Smooth muscle cell (in vitro differentiated cells): ENCODE data around the gene KCNAB3. TPM values are rescaled to one million over a fixed set of nuclear protein-coding genes. Genes with fewer than 3 reads are reported as not detected.

Experiments used
- DNase-seq: peaks from one replicate; lab custom pipeline; 2025; ENCODE audit not compliant: unreplicated experiment; lab: John Stamatoyannopoulos, UW
- H2AFZ ChIP-seq: fragments of 200-600 bp; sonication (generic); 2 replicates; pipeline ENCODE4 v1.6.0; 2016; ENCODE audit warnings: antibody characterized with exemption, low read depth, mild to moderate bottlenecking
- H3F3A ChIP-seq: fragments of 200-600 bp; sonication (generic); 2 replicates; pipeline ENCODE4 v1.6.0; 2017; ENCODE audit warnings: antibody characterized with exemption, low read depth
- H3K27ac ChIP-seq: fragments of 200-600 bp; sonication (generic); 2 replicates; pipeline ENCODE4 v1.5.1; 2016; ENCODE audit warnings: low read depth, mild to moderate bottlenecking
- H3K27me3 ChIP-seq: fragments of 200-600 bp; sonication (generic); 2 replicates; pipeline ENCODE4 v1.6.1; 2016; ENCODE audit warnings: low read depth, mild to moderate bottlenecking
- H3K36me3 ChIP-seq: fragments of 200-600 bp; sonication (generic); 2 replicates; pipeline ENCODE4 v1.5.1; 2016; ENCODE audit warnings: low read depth
- H3K4me1 ChIP-seq: fragments of 200-600 bp; sonication (generic); 2 replicates; pipeline ENCODE4 v1.5.1; 2016; ENCODE audit warnings: low read depth
- H3K4me2 ChIP-seq: fragments of 200-600 bp; sonication (generic); 2 replicates; pipeline ENCODE4 v1.6.0; 2016; ENCODE audit warnings: mild to moderate bottlenecking
- H3K4me3 ChIP-seq: fragments of 200-600 bp; sonication (generic); 2 replicates; pipeline ENCODE4 v1.5.1; 2016; ENCODE audit warnings: mild to moderate bottlenecking
- H3K79me2 ChIP-seq: fragments of 200-600 bp; sonication (generic); 2 replicates; pipeline ENCODE4 v1.6.0; 2016; ENCODE audit warnings: low read depth, mild to moderate bottlenecking
- H3K9ac ChIP-seq: fragments of 200-600 bp; sonication (generic); 2 replicates; pipeline ENCODE4 v1.6.0; 2016; ENCODE audit warnings: low read depth
- H3K9me3 ChIP-seq: fragments of 200-600 bp; sonication (generic); replicated peaks from 2 replicates; pipeline ENCODE4 v1.5.1; 2016; ENCODE audit warnings: low read depth
- H4K20me1 ChIP-seq: fragments of 200-600 bp; sonication (generic); 2 replicates; pipeline ENCODE4 v1.6.0; 2016; ENCODE audit warnings: low read depth
- WGBS: methylation state at CpG from one replicate; pipeline ENCODE4 v1.1.7; 2016; ENCODE audit warnings: low lambda C conversion rate; 5-methylcytosine and 5-hydroxymethylcytosine counted together
- polyA plus RNA-seq: library from polyadenylated mRNA; unstranded; fragments of >200 nt; fragmentation: Nextera tagmentation; extraction: Ambion mirVana; gene quantifications from 2 replicates; pipeline ENCODE4 v1.2.1, GENCODE V29; 2016
- total RNA-seq: library from RNA; depleted of rRNA; stranded (reverse); fragments of >200 nt; gene quantifications from 2 replicates; pipeline ENCODE4 v1.2.3, GENCODE V29; 2014
- TF ChIP-seq, protein P1 (sequence below): fragments of 200-600 bp; sonication (generic); IDR thresholded peaks from 2 replicates; pipeline ENCODE4 v1.5.1; 2017; ENCODE audit warnings: borderline replicate concordance, mild to moderate bottlenecking, antibody characterized with exemption; ENCODE audit not compliant: insufficient read depth, poor library complexity, severe bottlenecking

Gene KCNAB3
- total and polyA plus RNA-seq, 2 experiments from 2014 or later, result 5.3 to 8.7 TPM

DNA sequence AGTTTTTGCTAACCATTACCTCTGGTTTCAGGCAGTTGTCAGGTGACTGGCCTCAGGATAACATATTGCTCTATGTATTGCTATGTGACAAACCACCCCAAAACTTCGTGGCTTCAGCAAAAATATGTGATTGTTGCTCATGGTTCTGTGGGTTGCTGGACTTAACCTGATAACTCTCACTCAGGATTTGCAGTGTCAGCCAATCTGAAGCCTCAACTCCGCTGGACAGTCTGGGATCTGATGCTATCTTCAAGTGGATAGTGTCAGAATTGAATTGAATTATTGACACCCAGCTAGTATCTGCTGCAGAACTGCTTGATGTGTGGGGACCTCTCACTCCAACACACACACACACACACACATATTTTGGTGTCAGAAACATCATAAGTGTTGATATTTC is 38.1 kb upstream of the KCNAB3 start:
- Histone ChIP-seq H4K20me1 (no peaks in the 10 kb centered on the region), H3K27ac (no peak overlapping the region), H3K4me2 (no peak overlapping the region), H3K4me1 (no peaks in the 10 kb centered on the region), H3K36me3 (no peaks in the 10 kb centered on the region), H3K27me3 (peaks cover 8% of the 10 kb centered on the region), H3F3A (no peaks in the 10 kb centered on the region), H3K9ac (no peak overlapping the region), H3K9me3 (no peaks in the 10 kb centered on the region), H3K79me2 (no peaks in the 10 kb centered on the region), H2AFZ (no peak overlapping the region), H3K4me3 (no peak overlapping the region)
- TF ChIP-seq, protein P1, sequence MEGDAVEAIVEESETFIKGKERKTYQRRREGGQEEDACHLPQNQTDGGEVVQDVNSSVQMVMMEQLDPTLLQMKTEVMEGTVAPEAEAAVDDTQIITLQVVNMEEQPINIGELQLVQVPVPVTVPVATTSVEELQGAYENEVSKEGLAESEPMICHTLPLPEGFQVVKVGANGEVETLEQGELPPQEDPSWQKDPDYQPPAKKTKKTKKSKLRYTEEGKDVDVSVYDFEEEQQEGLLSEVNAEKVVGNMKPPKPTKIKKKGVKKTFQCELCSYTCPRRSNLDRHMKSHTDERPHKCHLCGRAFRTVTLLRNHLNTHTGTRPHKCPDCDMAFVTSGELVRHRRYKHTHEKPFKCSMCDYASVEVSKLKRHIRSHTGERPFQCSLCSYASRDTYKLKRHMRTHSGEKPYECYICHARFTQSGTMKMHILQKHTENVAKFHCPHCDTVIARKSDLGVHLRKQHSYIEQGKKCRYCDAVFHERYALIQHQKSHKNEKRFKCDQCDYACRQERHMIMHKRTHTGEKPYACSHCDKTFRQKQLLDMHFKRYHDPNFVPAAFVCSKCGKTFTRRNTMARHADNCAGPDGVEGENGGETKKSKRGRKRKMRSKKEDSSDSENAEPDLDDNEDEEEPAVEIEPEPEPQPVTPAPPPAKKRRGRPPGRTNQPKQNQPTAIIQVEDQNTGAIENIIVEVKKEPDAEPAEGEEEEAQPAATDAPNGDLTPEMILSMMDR, result no peak
- DNase-seq, result no peak
- 66% methylated on average over 2 of the region's 2 CpGs for WGBS

DNA sequence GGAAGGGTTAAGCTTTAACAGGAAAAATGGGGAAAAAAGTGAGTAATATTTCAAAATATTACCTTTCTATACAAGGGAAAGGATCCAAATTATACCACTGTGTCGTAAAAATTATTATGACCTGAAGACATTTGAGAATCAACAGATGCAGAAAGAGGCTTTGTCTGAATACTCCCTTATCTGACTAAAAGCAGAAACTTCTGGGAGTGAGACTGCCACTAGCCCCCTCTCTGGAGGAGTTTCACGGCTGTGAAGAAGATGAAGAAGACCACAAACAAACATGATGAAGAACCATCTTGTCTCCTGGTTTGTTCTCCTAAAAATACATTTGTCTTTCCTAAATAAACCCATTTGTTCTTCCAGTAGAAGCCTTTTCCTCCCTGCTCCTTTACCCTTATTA is 31.8 kb upstream of the KCNAB3 start:
- Histone ChIP-seq H3K4me3 (no peak overlapping the region), H3K4me2 (no peak overlapping the region), H3K9me3 (no peaks in the 10 kb centered on the region), H3F3A (peaks cover 3% of the 10 kb centered on the region), H2AFZ (no peak overlapping the region), H4K20me1 (no peaks in the 10 kb centered on the region), H3K4me1 (no peaks in the 10 kb centered on the region), H3K36me3 (no peaks in the 10 kb centered on the region), H3K27ac (no peak overlapping the region), H3K27me3 (no peaks in the 10 kb centered on the region), H3K79me2 (no peaks in the 10 kb centered on the region), H3K9ac (no peak overlapping the region)
- WGBS, result 24% methylated on average over 2 of the region's 2 CpGs
- TF ChIP-seq, protein P1, result no peak
- no peak for DNase-seq

DNA sequence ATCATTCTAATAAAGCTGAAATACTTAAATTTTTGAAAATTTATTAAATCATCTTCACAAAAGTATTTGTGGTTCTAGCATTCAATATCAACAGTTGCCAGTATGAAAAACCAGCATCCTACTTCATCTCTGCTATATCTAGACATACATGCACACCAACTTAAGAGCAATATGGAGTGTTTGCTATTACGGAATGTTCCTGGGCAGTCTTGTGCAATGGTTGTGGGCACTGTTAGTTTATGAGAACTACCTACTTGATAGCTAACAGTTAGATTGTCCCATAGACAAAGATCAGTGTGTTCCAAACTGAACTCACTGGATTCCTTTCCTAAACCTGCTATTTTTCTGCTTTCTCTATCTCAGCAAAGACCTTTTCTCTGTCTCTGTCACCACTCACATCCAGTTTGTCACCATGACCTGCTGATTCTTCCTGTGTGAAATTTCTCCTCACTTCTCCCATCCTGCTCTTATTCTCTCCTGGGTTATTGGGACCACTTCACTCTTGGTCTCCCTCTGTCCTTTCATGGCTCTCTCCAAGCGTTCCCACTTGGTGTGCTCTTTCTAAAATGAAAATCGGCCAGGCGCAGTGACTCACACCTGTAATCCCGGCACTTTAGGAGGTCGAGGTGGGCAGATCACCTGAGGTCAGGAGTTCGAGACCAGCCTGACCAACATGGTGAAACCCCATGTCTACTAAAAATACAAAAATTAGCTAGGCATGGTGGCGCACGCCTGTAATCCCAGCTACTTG is 30.0 kb upstream of the KCNAB3 start:
- Histone ChIP-seq H3K27me3 (no peaks in the 10 kb centered on the region), H3K4me3 (no peak overlapping the region), H3K79me2 (no peaks in the 10 kb centered on the region), H3K4me1 (no peaks in the 10 kb centered on the region), H3F3A (peaks cover 10% of the 10 kb centered on the region), H4K20me1 (no peaks in the 10 kb centered on the region), H3K9me3 (no peaks in the 10 kb centered on the region), H3K36me3 (no peaks in the 10 kb centered on the region), H3K4me2 (no peak overlapping the region), H3K9ac (no peak overlapping the region), H2AFZ (no peak overlapping the region), H3K27ac (no peak overlapping the region)
- no peak for DNase-seq
- TF ChIP-seq, protein P1, result no peak
- WGBS, result 93% methylated on average over 9 of the region's 9 CpGs
